Middle frontal gyrus (tissue), 1 donor: ENCODE measurements around the gene MLLT3.
A peak's percentile ranks its signal among the peaks of the same experiment; 100 is the strongest.

ENCODE experiments used
- DNase-seq: peaks from one replicate; pipeline ENCODE4 v3.0.0-alpha.2; 2015; ENCODE audit warnings: low spot score; ENCODE audit errors: extremely low spot score

MLLT3 gene

GRCh38 chr9:20390400-20390799, 231.9 kb downstream of the MLLT3 start:
- no peak for DNase-seq

GRCh38 chr9:20387062-20387461, 235.2 kb downstream of the MLLT3 start:
- DNase-seq: no peak

GRCh38 chr9:20384642-20385041, 237.7 kb downstream of the MLLT3 start:
- DNase-seq: no peak

GRCh38 chr9:20382460-20383071, 239.7 kb downstream of the MLLT3 start:
- DNase-seq: no peak

GRCh38 chr9:20380546-20380945, 241.8 kb downstream of the MLLT3 start:
- no peak for DNase-seq

GRCh38 chr9:20379804-20380225, 242.5 kb downstream of the MLLT3 start:
- DNase-seq: no peak

- DNase-seq: no peak
Measured at GRCh38 chr9:20378851-20379250, 243.4 kb downstream of the MLLT3 start.

- DNase-seq: no peak
Measured at GRCh38 chr9:20377790-20378189, 244.5 kb downstream of the MLLT3 start.

- DNase-seq: no peak
Measured at GRCh38 chr9:20376731-20377375, 245.4 kb downstream of the MLLT3 start.

GRCh38 chr9:20376042-20376441, 246.3 kb downstream of the MLLT3 start:
- DNase-seq: no peak

- no peak for DNase-seq
Measured at GRCh38 chr9:20373263-20373662, 249.0 kb downstream of the MLLT3 start.

- no peak for DNase-seq
Measured at GRCh38 chr9:20369391-20369790, 252.9 kb downstream of the MLLT3 start.

GRCh38 chr9:20367855-20368254, 254.4 kb downstream of the MLLT3 start:
- no peak for DNase-seq

- DNase-seq: no peak
Measured at GRCh38 chr9:20364959-20365358, 257.3 kb downstream of the MLLT3 start.

- DNase-seq: no peak
Measured at GRCh38 chr9:20363233-20363632, 259.1 kb downstream of the MLLT3 start.

GRCh38 chr9:20361656-20362570, 260.4 kb downstream of the MLLT3 start:
- no peak for DNase-seq

- DNase-seq: no peak
Measured at GRCh38 chr9:20361229-20361628, 261.1 kb downstream of the MLLT3 start.

- no peak for DNase-seq
Measured at GRCh38 chr9:20358207-20358606, 264.1 kb downstream of the MLLT3 start.

GRCh38 chr9:20357037-20357432, 265.3 kb downstream of the MLLT3 start:
- DNase-seq: no peak

- DNase-seq: peak; percentile 77
Measured at GRCh38 chr9:20356403-20357036, 265.8 kb downstream of the MLLT3 start.

- no peak for DNase-seq
Measured at GRCh38 chr9:20355022-20355421, 267.3 kb downstream of the MLLT3 start.
